RKO (cell line): Measurements from ENCODE around the gene HP.
"Not testable (repeated sequence)": the region's sequence is repeated elsewhere in the genome, so short reads cannot be mapped to it uniquely, and the experiment has no call there.

Experiments used
- DNase-seq: peaks from one replicate; pipeline ENCODE4 v3.0.0-alpha.2; 2016; ENCODE audit warnings: low spot score

HP gene

DNA sequence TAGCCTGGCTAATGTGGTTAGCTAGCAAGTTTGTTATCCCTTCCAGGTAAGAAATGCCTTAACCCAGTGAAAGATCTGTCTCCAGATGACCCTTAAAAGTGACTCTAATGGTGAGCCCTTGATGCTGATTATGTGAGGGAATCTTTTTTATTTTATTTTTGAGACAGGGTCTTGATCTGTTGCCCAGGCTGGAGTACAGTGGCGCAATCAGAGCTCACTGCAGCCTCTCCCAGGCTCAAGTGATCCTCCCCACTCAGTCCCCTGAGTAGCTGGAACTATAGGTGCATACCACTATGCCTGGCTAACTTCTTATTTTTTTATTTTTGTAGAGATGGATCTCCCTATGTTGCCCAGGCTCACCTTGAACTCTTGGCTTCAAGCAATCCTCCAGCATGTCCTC lies 10.8 kb upstream of the HP start:
- no peak for DNase-seq

DNA sequence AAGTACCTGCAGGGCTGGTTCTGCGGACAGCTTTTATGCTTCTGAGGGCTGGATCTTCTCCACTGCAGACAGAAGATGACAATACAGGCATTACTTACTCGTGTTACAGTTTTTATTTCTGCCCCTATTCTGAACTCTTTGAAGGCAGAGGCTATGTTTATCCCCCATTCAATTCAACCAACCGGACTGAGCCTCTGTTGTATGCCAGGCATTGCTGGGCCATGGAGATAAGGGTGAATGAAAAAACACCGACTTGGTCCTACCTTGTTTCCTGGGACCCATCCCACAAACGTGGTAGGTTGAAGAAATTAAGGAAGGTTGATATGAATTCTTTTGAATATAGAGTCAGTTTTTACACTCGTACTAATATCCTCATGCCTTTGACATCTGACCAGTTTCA lies 10.0 kb upstream of the HP start:
- DNase-seq = no peak

DNA sequence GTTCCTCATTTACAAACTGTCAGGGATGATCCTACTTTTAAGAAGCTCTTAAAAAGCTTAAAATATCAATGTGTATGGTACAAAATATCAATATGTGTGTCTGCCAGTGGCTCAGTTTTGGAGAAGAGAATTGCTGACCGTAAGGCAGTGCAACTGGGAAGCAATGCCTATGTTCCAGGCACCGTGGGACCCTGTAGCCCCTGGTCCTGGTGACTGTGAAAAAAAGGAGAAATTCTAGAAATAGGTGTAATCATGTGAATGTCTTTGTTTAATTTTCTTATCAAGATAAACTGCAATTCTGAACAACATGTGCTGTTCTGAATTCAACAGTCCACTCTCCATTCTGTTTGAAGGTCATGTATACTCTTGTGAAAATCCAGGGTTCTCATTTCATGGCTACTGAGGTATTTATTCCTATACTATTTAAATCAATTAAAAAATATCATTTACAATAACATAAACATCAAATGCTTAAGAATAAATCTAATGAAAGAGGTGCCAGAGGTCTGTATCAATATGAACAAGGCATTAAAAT lies 9.4 kb upstream of the HP start:
- no peak for DNase-seq

DNA sequence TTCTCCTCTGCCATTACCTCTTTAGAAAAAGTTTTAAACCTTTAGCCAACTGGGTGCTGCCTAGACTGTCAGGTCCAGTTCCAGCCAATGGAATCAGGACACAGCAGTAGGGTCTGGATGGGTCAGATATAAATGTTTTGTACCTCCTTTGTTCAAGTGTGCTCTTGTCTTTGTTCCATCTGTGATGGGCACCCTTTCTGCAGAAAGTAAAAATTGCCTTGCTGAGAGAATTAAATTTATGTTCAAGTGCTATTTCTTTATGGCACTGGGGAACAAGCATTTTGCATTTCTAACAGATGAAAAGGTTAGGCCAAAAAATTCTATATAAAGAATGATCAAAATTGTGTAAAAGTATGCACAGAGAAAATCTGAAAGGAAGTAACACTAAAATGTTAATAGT lies 5.2 kb upstream of the HP start:
- no peak for DNase-seq

DNA sequence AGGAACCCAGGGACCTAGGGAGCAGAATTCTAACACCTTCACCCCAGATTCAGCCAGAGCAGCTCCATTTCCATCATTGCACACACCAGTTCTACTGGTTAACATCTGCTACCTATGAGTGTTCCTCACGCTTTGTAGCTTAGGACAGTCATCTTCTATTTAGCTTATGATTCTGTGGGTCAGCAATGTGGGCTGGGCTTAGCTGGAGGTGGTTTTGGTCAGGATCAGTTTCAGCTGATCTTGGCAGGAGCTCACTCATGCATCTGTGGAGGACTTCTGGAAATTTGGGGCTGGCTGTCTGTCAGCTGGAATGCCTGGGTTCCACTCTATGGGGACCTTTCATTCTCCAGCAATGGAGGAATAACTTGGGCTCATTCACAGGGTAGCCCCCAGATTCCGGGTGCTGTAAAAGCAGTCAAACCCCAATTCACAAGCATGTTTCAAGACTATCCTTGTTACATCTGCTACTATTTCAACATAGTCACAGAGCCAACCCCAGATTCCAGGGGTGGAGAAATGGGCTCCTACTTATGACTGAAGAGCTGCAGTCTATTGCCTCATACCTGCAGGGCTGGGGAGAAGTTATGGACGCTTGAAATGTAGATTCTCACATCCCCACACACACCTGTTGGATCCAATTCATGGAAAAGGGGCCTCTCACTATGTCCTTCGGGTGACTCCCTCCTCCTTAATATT lies 3.4 kb upstream of the HP start:
- no peak for DNase-seq

DNA sequence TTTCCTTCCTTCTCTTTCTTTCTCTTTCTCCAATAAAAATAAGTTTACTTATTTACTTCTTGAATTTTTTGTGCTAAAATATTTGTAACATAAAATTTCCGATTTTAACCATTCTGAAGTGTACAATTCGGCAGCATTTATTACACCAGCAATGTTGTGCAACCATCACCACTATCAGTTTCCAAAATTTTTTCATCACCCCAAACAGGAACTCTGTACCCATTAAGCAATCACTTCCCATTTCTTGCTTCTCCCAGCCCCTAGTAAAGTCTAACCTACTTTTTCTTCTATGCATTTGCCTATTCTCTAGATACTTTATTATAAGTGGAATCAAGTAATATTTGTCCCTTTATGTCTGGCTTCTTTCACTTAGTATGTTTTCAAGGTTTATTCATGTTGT lies 2.5 kb upstream of the HP start:
- DNase-seq = no peak

DNA sequence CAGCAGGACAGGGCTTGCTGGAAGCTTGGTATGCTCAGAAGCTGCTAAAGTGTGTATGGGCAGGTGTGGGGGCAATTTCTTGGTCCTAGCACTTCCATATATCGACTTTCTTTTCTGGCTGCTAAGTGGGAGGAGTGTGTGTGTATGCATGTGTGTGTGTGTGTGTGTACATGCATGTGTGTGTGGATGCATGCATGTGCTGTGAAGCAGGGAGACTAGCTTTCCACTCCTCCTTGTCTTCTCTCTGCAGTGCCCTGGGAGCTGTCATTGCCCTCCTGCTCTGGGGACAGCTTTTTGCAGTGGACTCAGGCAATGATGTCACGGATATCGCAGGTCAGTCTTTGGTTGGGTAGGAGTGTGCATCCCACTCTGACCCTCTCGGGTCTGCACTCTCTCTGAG lies 1.6 kb downstream of the HP start:
- DNase-seq = no peak

DNA sequence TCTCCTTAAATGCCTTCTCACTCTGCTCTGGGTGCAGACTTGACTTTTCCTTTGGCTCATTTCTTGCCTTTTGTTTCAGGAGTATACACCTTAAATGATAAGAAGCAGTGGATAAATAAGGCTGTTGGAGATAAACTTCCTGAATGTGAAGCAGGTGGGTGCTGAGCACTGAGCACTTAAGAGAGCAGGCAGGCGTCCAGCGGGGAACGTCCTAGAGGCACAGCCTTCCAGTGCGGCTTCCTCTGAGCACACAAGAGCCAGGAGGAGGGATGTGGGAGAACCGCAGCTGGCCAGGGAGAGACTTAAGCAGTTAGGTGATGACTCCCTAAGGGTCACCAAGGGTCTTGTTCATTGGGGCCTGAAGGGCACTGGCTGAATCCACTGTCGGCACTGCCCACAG lies 3.0 kb downstream of the HP start:
- DNase-seq = not testable (repeated sequence)

- DNase-seq = not testable (repeated sequence)
These were observed 4.8 kb downstream of the HP start for GRCh38 chr16:72059060-72059459.

DNA sequence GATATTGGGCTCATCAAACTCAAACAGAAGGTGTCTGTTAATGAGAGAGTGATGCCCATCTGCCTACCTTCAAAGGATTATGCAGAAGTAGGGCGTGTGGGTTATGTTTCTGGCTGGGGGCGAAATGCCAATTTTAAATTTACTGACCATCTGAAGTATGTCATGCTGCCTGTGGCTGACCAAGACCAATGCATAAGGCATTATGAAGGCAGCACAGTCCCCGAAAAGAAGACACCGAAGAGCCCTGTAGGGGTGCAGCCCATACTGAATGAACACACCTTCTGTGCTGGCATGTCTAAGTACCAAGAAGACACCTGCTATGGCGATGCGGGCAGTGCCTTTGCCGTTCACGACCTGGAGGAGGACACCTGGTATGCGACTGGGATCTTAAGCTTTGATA lies 6.1 kb downstream of the HP start:
- no peak for DNase-seq

- DNase-seq = no peak
These were observed 7.3 kb downstream of the HP start for GRCh38 chr16:72061564-72061963.

GRCh38 chr16:72064361-72064894 lies 10.1 kb downstream of the HP start:
- DNase-seq = no peak

GRCh38 chr16:72066747-72067146 lies 12.4 kb downstream of the HP start:
- DNase-seq = peak; percentile 66

DNA sequence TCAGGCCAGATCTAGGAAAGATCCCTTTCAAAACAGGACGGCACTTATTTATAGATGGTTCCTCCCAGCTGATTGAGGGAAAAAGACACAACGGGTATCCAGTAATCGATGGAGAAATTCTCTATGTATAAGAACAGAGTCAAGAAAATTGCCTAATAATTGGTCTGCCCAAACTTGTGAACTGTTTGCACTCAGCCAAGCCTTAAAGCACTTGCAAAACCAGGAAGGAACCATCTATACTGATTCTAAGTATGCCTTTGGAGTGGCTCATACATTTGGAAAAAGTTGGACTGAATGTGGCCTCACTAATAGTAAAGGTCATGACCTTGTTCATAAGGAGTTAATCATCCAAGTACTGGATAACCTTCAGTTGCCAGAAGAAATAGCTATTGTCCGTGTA lies 14.6 kb downstream of the HP start:
- DNase-seq = no peak

DNA sequence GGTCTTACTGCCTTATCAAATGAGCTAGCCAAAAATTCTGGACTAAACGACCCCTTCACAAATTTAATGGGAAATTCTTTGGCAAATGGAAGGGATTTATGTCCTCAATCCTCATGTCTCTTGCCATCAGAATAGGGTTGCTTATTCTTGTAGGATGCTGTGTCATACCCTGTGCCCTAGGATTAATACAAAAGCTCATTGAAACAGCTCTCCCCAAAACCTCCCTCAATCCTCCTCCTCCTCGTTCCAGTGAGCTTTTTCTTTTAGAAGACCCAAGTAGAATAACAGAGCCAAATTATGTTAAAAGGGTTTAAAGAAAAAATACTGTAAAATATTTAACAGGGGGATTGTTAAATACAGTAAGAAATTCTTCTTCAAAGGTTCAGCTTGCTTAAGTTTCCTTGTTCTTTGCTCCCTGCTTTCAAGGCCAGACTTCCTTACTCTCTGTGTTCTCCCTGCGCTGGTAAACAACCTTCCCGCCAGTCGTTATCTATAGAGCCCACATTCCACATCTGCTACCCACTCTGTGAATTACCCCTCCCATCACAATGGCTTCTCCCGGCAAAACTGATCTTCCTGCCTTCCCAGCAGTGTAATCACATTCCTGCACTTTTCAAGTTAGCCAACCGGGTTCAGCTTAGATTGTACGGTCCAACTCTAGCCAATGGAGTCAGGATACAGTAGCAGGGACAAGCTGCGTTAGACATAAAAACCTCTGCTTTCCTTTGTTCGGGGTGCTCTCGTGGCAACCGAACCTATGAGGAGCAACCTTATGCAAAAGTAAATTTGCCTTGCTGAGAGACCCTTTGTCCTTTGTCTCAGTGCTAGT lies 18.4 kb downstream of the HP start:
- DNase-seq = no peak

- no peak for DNase-seq
These were observed 19.4 kb downstream of the HP start for GRCh38 chr16:72073560-72074230.

DNA sequence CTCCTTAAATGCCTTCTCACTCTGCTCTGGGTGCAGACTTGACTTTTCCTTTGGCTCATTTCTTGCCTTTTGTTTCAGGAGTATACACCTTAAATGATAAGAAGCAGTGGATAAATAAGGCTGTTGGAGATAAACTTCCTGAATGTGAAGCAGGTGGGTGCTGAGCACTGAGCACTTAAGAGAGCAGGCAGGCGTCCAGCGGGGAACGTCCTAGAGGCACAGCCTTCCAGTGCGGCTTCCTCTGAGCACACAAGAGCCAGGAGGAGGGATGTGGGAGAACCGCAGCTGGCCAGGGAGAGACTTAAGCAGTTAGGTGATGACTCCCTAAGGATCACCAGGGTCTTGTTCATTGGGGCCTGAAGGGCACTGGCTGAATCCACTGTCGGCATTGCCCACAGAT lies 20.8 kb downstream of the HP start:
- not testable (repeated sequence) for DNase-seq

GRCh38 chr16:72076991-72077706 lies 22.8 kb downstream of the HP start:
- not testable (repeated sequence) for DNase-seq

DNA sequence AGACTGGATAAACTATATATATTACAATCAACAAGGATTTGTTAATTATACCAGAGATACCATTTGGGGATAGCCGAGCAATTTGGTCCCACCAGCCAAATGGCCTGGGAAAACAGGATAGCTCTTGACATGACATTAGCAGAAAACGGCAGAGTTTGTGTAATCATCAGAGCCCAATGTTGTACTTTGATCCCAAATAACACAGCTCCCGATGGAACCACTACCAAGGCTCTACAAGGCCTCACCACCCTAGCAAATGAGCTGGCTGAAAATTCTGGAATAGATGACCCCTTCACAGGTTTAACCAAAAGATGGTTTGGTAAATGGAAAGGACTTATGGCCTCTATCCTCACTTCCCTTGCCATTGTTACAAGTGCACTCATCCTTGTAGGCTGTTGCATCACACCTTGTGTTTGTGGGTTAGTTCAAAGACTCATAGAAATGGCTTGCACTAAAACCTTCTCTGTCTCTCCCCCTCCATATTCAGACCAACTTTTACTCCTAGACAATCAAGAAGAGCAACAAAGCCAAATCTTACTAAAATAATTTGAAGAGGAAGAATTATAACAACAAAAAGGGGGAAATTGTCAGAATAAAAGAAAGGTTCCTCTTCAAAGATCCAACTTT lies 29.6 kb downstream of the HP start:
- DNase-seq = no peak

DNA sequence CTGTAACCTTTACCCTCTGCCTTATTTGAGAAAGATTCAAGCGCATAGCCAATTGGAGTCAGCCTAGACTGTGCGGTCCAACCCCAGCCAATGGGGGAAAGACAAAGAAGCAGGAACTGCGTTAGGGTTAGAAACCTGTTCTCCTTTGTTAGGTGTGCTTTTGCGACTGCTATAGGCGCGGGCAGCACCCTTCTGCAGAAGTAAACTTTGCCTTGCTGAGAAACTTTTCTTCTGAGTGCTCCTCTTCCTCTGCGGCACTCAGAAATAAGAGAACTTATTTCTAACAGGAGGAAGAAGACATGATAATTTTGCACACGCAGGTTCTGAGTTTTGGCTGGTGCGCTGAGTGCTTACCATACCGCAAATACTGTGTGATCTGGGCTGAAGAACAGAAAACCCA lies 30.1 kb downstream of the HP start:
- no peak for DNase-seq

DNA sequence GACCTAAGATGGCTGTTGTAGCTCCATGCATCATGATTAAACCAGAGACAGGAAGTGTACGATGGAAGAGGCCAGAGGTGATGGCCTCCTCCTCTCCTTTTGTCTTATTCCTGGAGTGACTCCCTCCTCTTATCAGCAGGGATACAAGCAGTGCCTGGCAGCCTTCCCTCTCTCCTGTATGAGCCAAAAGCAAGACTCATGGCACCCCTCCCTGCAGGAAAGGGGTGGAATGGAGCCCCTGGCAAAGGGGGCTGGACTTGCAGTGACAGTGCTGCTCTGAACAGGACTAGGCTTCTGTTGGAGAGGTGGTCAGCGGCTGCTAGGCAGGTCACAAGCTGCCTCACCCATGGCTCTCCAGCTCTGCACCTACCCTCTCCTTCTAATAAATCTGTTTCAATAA lies 30.7 kb downstream of the HP start:
- no peak for DNase-seq

DNA sequence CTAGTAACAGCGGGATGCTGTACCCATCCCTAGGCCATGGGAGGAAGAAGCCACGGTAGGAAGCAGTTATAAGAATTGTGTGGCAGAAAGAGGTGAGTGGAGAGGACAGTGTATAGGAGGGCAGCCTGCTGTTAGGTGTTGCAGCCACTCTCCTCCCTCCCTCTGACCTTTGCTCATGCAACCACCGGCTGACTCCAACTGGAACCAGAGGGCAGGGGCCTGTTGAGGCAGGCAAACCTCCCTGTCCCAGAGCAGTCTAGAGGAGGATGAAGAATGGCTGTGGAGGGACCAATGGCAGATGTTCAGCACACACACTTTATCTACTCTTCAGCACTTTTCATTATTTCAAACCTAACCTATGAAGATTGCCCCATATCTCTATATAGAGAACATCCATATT lies 36.9 kb downstream of the HP start:
- DNase-seq = no peak
